ENCODE measurements around the gene PTGR3. TPM values are rescaled to one million over a fixed set of nuclear protein-coding genes. Genes with fewer than 3 reads are reported as not detected.

PTGR3 gene
- total RNA-seq, 1 experiment from 2014 or later = 1.6 TPM

GRCh38 chr18:75183973-75184493 is 24.9 kb downstream of the PTGR3 start:
- H3T11ph ChIP-seq (ENCODE audit: low read length) = no peak overlapping the region
- no peak overlapping the region for H3K14ac ChIP-seq (ENCODE audit: insufficient read depth, low read length)
- H4K5ac ChIP-seq (ENCODE audit: insufficient read length, low read depth, low read length) = no peak overlapping the region
- TF ChIP-seq, protein P1, sequence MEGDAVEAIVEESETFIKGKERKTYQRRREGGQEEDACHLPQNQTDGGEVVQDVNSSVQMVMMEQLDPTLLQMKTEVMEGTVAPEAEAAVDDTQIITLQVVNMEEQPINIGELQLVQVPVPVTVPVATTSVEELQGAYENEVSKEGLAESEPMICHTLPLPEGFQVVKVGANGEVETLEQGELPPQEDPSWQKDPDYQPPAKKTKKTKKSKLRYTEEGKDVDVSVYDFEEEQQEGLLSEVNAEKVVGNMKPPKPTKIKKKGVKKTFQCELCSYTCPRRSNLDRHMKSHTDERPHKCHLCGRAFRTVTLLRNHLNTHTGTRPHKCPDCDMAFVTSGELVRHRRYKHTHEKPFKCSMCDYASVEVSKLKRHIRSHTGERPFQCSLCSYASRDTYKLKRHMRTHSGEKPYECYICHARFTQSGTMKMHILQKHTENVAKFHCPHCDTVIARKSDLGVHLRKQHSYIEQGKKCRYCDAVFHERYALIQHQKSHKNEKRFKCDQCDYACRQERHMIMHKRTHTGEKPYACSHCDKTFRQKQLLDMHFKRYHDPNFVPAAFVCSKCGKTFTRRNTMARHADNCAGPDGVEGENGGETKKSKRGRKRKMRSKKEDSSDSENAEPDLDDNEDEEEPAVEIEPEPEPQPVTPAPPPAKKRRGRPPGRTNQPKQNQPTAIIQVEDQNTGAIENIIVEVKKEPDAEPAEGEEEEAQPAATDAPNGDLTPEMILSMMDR (conservative IDR thresholded peaks at IDR 0.05) = no peak
- no peak overlapping the region for H2BK15ac ChIP-seq (ENCODE audit: low read depth, low read length)
- no peaks in the 10 kb centered on the region; a peak in 1 of 5 replicates for H3K9me3 Mint-ChIP-seq
- DNase-seq = no peak
- H4K8ac ChIP-seq (replicated peaks; ENCODE audit: insufficient read length, low read depth, low read length) = no peak overlapping the region
- no CpG with 5 or more reads among the region's 14 CpGs for WGBS (ENCODE audit: extremely low coverage, insufficient read length, low lambda C conversion rate)
- H3K23me2 ChIP-seq (ENCODE audit: insufficient read length, low read depth, low read length, poor library complexity, severe bottlenecking) = no peaks in the 10 kb centered on the region
- no peaks in the 10 kb centered on the region for H3K79me2 ChIP-seq (ENCODE audit: insufficient read depth, low read length)
- H3K4me1 Mint-ChIP-seq = peaks cover 4 to 8% of the 10 kb centered on the region in 2 experiments
- no peak overlapping the region for H2BK20ac ChIP-seq (ENCODE audit: low read depth, low read length, poor library complexity, severe bottlenecking)
- H3K18ac ChIP-seq (ENCODE audit: insufficient read length, low read depth, low read length) = no peak overlapping the region
- H3K79me1 ChIP-seq (ENCODE audit: insufficient read depth, low read depth, low read length, poor library complexity, severe bottlenecking) = no peaks in the 10 kb centered on the region
- no peak overlapping the region for H3K27ac Mint-ChIP-seq
- H3K27ac ChIP-seq (ENCODE audit: insufficient read length, low read depth, low read length) = no peak overlapping the region
- no peak overlapping the region for H3K4me2 ChIP-seq (ENCODE audit: insufficient read depth, insufficient read length, low read length)
- no peak overlapping the region for H2AFZ ChIP-seq (ENCODE audit: low read length)
- H2BK12ac ChIP-seq (ENCODE audit: insufficient read length, low read depth, low read length) = no peak overlapping the region
- peaks cover 2% of the 10 kb centered on the region for H3K27me3 Mint-ChIP-seq (ENCODE audit: low read depth)
- H2BK5ac ChIP-seq (ENCODE audit: insufficient read length, low read length) = no peak overlapping the region
- no peak overlapping the region for H4K91ac ChIP-seq (ENCODE audit: insufficient read length, low read depth, low read length)
- H3K27me3 ChIP-seq (ENCODE audit: insufficient read depth, low read length) = no peaks in the 10 kb centered on the region
- no peak overlapping the region for H3K9ac ChIP-seq (ENCODE audit: extremely low read depth, insufficient read length, low read length)
- H3K23ac ChIP-seq (ENCODE audit: insufficient read length, low read depth, low read length) = no peak overlapping the region
- no peak overlapping the region for H2BK120ac ChIP-seq (ENCODE audit: low read depth, low read length, poor library complexity, severe bottlenecking)
- no peak overlapping the region for H3K4ac ChIP-seq (ENCODE audit: low read depth, low read length)
- no peaks in the 10 kb centered on the region for H3K4me1 ChIP-seq (ENCODE audit: insufficient read depth, low read length)
- no peak overlapping the region for H2AK5ac ChIP-seq (ENCODE audit: insufficient read length, low read length)
- H3K36me3 Mint-ChIP-seq (ENCODE audit: insufficient read depth in 1 of 3, low read depth in 3 of 3) = no peaks in the 10 kb centered on the region; a peak in 2 of 7 replicates
- H3K9me3 ChIP-seq (ENCODE audit: control insufficient read depth, low read depth, low read length) = no peaks in the 10 kb centered on the region
- no peak overlapping the region for H3K56ac ChIP-seq (ENCODE audit: insufficient read length, low read depth, low read length)
- H3K4me3 Mint-ChIP-seq = no peak overlapping the region
- H4K20me1 ChIP-seq (ENCODE audit: control insufficient read depth, insufficient read depth, insufficient read length) = no peaks in the 10 kb centered on the region
